ENCODE results near the gene NLRP1.

GRCh38 chr17:5563456-5563855, 20.9 kb downstream of the NLRP1 start:
- TF ChIP-seq CTCF (IDR thresholded peaks at IDR 0.05; ENCODE audit: borderline replicate concordance, extremely low read depth, low read length, poor library complexity, severe bottlenecking): no peak
- no peak for TF ChIP-seq EZH2 (IDR thresholded peaks at IDR 0.05; ENCODE audit: borderline replicate concordance, low read depth, low read length, severe bottlenecking)

Data from DND-41 (cell line).